ENCODE data around the gene NGLY1. TPM values are rescaled to one million over a fixed set of nuclear protein-coding genes. Genes with fewer than 3 reads are reported as not detected.
A peak's percentile ranks its signal among the peaks of the same experiment; 100 is the strongest.

Gene NGLY1
- total and polyA plus RNA-seq, 2 of the 8 experiments (the other 6 are each of a cell fraction or from before 2014, with no cell fraction given), result 3.1 to 24.8 TPM

DNA sequence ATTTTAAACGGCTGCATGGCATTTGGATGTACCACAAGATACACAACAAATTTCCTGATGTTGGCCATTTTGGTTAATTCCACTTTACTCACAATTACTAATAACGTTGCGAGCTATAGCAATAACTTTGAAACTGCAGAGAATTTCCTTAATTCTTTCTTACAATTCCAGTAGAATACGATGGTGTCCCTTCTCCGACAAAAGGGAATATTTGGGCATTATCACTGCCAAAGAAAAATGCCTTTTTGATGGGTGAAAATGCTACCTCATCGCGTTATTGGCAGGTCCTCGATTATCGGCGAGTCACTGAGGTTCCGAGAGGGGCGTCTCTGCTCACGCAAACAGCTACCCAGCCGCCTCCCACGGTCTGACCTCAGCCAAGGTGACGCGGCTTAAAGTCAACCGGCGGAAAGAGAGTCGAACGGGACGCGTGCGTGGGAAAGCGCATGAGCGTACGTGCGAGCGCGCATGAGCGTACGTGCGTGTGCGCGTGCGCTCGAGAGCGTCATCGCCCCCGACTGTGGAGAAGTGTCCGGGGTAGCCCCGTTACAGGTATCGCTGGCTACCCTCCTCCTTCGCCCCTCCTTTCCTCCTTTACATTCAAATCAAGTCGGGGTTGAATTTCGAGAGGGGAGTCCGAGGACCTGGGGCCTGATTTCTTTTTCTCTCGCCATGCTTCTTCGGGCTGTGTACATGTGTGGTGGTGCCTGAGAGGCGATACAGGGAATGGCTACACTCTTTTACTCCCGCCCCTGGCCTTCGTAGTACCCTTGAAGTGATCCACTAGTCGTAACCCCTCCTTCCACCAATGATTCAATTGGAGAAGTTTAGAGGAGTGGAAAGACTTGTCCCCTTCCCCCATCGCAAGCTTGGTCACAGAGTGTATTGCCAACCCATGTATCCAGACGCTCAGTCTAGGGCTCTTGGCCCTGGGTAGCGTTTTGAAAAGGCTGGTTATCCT is 6.6 kb upstream of the NGLY1 start, which contains the start of gene OXSM (continued):
- TF ChIP-seq, protein P1, sequence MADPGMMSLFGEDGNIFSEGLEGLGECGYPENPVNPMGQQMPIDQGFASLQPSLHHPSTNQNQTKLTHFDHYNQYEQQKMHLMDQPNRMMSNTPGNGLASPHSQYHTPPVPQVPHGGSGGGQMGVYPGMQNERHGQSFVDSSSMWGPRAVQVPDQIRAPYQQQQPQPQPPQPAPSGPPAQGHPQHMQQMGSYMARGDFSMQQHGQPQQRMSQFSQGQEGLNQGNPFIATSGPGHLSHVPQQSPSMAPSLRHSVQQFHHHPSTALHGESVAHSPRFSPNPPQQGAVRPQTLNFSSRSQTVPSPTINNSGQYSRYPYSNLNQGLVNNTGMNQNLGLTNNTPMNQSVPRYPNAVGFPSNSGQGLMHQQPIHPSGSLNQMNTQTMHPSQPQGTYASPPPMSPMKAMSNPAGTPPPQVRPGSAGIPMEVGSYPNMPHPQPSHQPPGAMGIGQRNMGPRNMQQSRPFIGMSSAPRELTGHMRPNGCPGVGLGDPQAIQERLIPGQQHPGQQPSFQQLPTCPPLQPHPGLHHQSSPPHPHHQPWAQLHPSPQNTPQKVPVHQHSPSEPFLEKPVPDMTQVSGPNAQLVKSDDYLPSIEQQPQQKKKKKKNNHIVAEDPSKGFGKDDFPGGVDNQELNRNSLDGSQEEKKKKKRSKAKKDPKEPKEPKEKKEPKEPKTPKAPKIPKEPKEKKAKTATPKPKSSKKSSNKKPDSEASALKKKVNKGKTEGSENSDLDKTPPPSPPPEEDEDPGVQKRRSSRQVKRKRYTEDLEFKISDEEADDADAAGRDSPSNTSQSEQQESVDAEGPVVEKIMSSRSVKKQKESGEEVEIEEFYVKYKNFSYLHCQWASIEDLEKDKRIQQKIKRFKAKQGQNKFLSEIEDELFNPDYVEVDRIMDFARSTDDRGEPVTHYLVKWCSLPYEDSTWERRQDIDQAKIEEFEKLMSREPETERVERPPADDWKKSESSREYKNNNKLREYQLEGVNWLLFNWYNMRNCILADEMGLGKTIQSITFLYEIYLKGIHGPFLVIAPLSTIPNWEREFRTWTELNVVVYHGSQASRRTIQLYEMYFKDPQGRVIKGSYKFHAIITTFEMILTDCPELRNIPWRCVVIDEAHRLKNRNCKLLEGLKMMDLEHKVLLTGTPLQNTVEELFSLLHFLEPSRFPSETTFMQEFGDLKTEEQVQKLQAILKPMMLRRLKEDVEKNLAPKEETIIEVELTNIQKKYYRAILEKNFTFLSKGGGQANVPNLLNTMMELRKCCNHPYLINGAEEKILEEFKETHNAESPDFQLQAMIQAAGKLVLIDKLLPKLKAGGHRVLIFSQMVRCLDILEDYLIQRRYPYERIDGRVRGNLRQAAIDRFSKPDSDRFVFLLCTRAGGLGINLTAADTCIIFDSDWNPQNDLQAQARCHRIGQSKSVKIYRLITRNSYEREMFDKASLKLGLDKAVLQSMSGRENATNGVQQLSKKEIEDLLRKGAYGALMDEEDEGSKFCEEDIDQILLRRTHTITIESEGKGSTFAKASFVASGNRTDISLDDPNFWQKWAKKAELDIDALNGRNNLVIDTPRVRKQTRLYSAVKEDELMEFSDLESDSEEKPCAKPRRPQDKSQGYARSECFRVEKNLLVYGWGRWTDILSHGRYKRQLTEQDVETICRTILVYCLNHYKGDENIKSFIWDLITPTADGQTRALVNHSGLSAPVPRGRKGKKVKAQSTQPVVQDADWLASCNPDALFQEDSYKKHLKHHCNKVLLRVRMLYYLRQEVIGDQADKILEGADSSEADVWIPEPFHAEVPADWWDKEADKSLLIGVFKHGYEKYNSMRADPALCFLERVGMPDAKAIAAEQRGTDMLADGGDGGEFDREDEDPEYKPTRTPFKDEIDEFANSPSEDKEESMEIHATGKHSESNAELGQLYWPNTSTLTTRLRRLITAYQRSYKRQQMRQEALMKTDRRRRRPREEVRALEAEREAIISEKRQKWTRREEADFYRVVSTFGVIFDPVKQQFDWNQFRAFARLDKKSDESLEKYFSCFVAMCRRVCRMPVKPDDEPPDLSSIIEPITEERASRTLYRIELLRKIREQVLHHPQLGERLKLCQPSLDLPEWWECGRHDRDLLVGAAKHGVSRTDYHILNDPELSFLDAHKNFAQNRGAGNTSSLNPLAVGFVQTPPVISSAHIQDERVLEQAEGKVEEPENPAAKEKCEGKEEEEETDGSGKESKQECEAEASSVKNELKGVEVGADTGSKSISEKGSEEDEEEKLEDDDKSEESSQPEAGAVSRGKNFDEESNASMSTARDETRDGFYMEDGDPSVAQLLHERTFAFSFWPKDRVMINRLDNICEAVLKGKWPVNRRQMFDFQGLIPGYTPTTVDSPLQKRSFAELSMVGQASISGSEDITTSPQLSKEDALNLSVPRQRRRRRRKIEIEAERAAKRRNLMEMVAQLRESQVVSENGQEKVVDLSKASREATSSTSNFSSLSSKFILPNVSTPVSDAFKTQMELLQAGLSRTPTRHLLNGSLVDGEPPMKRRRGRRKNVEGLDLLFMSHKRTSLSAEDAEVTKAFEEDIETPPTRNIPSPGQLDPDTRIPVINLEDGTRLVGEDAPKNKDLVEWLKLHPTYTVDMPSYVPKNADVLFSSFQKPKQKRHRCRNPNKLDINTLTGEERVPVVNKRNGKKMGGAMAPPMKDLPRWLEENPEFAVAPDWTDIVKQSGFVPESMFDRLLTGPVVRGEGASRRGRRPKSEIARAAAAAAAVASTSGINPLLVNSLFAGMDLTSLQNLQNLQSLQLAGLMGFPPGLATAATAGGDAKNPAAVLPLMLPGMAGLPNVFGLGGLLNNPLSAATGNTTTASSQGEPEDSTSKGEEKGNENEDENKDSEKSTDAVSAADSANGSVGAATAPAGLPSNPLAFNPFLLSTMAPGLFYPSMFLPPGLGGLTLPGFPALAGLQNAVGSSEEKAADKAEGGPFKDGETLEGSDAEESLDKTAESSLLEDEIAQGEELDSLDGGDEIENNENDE (IDR thresholded peaks at IDR 0.05; ENCODE audit: insufficient replicate concordance, low read length), result no peak
- TF ChIP-seq KDM4A (IDR thresholded peaks at IDR 0.05; ENCODE audit: low read depth, low read length, severe bottlenecking), result peak; percentile 54
- no peak for TF ChIP-seq EP300 (IDR thresholded peaks at IDR 0.05; ENCODE audit: borderline replicate concordance in 1 of 2, low read depth in 2 of 2, low read length in 2 of 2)
- TF ChIP-seq ZNF274 (IDR thresholded peaks at IDR 0.05; ENCODE audit: borderline replicate concordance, extremely low read depth, low read length), result no peak
- TF ChIP-seq SP2 (IDR thresholded peaks at IDR 0.05; ENCODE audit: low read length), result no peak
- no peak for TF ChIP-seq CEBPB (IDR thresholded peaks at IDR 0.05; ENCODE audit: low read depth, low read length)
- peak in 1 of 2 experiments; percentile 57; a peak in 1 of 3 replicates for TF ChIP-seq POLR2A (IDR thresholded peaks at IDR 0.05; ENCODE audit: control extremely low read depth in 1 of 2, low read depth in 2 of 2, low read length in 2 of 2)
- TF ChIP-seq RBBP5 (IDR thresholded peaks at IDR 0.05; ENCODE audit: borderline replicate concordance, low read depth, low read length), result peak; percentile 42; the same call in 1 of the 2 replicates
- peak; percentile 90 for TF ChIP-seq ASH2L (IDR thresholded peaks at IDR 0.05; ENCODE audit: low read length)
- no peak for TF ChIP-seq SP4 (IDR thresholded peaks at IDR 0.05; ENCODE audit: low read length)
